A673 (cell line): Measurements from ENCODE around the gene RPE65. TPM values are rescaled to one million over a fixed set of nuclear protein-coding genes. Genes with fewer than 3 reads are reported as not detected.
"Not testable (repeated sequence)": the region's sequence is repeated elsewhere in the genome, so short reads cannot be mapped to it uniquely, and the experiment has no call there.

ENCODE experiments used
- BruUV-seq: library from RNA; stranded (reverse); fragments of 400-500 nt; replicated peaks from 2 replicates; lab custom pipeline; 2021; lab: Mats Ljungman, UMichigan
- CTCF ChIA-PET: fragments of 300-600 bp; sonication (Branson Sonifier 250); formaldehyde crosslinking; loops from one replicate; lab custom pipeline; 2022; ENCODE audit warnings: antibody characterized with exemption; lab: Charles Lee
- POLR2A ChIA-PET: fragments of 300-600 bp; sonication (Branson Sonifier 250); formaldehyde crosslinking; loops from one replicate; lab custom pipeline; 2022; ENCODE audit warnings: antibody characterized with exemption; ENCODE audit not compliant: low non-redundant PET; lab: Charles Lee
- DNase-seq: peaks from one replicate; pipeline ENCODE4 v3.0.0-alpha.2; 2015; ENCODE audit warnings: low spot score
- H3K27ac ChIP-seq: fragments of 200-600 bp; sonication (generic); 2 replicates; pipeline ENCODE4 v1.5.1; 2016; ENCODE audit warnings: mixed run types, low read depth, mild to moderate bottlenecking, mixed read lengths, antibody characterized with exemption, low read length; ENCODE audit not compliant: poor library complexity, severe bottlenecking
- H3K27me3 ChIP-seq: fragments of 200-600 bp; sonication (generic); replicated peaks from 2 replicates; pipeline ENCODE4 v1.6.1; 2017; ENCODE audit warnings: mixed run types, low read depth, mild to moderate bottlenecking, mixed read lengths, antibody characterized with exemption, low read length; ENCODE audit not compliant: insufficient read depth, poor library complexity
- H3K36me3 ChIP-seq: fragments of 200-600 bp; sonication (generic); 2 replicates; pipeline ENCODE4 v1.6.1; 2016; ENCODE audit warnings: mixed run types, mild to moderate bottlenecking, mixed read lengths, antibody characterized with exemption, low read length; ENCODE audit not compliant: insufficient read depth, poor library complexity, severe bottlenecking
- H3K4me1 ChIP-seq: fragments of 200-600 bp; sonication (generic); 2 replicates; pipeline ENCODE4 v1.6.1; 2017; ENCODE audit warnings: mixed run types, mild to moderate bottlenecking, mixed read lengths, antibody characterized with exemption, low read length; ENCODE audit not compliant: insufficient read depth, poor library complexity, severe bottlenecking
- H3K4me3 ChIP-seq: fragments of 200-600 bp; sonication (generic); 2 replicates; pipeline ENCODE4 v1.5.1; 2016; ENCODE audit warnings: low read depth, mixed run types, mild to moderate bottlenecking, mixed read lengths, low read length; ENCODE audit not compliant: poor library complexity, severe bottlenecking
- H3K9me3 ChIP-seq: fragments of 200-600 bp; sonication (generic); 2 replicates; pipeline ENCODE4 v1.6.1; 2016; ENCODE audit warnings: mixed run types, low read depth, mild to moderate bottlenecking, mixed read lengths, antibody characterized with exemption, low read length; ENCODE audit not compliant: poor library complexity, severe bottlenecking
- EZH2 ChIP-seq: fragments of 200-600 bp; sonication (generic); IDR thresholded peaks from 2 replicates; pipeline ENCODE4 v1.6.1; 2017; ENCODE audit warnings: borderline replicate concordance, low read depth, mild to moderate bottlenecking, mixed read lengths, antibody characterized with exemption, low read length; ENCODE audit not compliant: poor library complexity, severe bottlenecking
- intact Hi-C: fragments of 100-400 bp; cut with micrococcal nuclease; formaldehyde crosslinking; loops from one replicate; pipeline ENCODE4 v1.10.0; 2022; ENCODE audit not compliant: unreplicated experiment
- total RNA-seq: library from RNA; stranded (reverse); gene quantifications from 2 replicates; pipeline ENCODE4 v1.2.3, GENCODE V29; 2021
- TF ChIP-seq, protein P1 (sequence below): fragments of 300-800, 200-600 bp; sonication (generic); conservative IDR thresholded peaks from 2 replicates; pipeline ENCODE4 v1.5.1; 2017; ENCODE audit warnings: low read depth, mild to moderate bottlenecking, antibody characterized with exemption, low read length, moderate library complexity, mixed read lengths

The RPE65 gene
- total RNA-seq, 1 experiment from 2014 or later: not detected

DNA sequence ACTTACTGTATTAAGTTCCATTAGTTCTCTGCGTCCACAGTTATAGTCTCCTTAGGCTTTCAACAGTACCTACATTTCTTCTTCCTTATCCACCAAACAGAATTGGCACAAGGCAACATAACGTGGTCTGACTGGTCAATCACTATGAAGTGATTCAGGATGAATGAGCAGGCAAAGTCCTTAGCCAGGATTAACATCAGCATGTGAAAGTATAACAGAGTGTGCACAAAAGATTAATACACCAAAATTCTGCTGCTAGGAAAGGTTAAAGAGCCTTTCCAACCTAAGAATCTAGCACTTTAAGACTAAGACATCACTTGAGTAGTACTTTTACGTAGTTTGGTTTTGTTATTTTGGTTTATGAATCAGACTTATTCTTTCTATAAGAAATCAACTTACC, 31.3 kb upstream of the RPE65 start:
- Histone ChIP-seq H3K4me1 (no peaks in the 10 kb centered on the region), H3K4me3 (no peak overlapping the region), H3K9me3 (no peaks in the 10 kb centered on the region), H3K27ac (no peak overlapping the region), H3K27me3 (no peaks in the 10 kb centered on the region), H3K36me3 (peaks cover 95% of the 10 kb centered on the region)
- intact Hi-C loops: no loop called here
- TF ChIP-seq EZH2: no peak
- TF ChIP-seq, protein P1, sequence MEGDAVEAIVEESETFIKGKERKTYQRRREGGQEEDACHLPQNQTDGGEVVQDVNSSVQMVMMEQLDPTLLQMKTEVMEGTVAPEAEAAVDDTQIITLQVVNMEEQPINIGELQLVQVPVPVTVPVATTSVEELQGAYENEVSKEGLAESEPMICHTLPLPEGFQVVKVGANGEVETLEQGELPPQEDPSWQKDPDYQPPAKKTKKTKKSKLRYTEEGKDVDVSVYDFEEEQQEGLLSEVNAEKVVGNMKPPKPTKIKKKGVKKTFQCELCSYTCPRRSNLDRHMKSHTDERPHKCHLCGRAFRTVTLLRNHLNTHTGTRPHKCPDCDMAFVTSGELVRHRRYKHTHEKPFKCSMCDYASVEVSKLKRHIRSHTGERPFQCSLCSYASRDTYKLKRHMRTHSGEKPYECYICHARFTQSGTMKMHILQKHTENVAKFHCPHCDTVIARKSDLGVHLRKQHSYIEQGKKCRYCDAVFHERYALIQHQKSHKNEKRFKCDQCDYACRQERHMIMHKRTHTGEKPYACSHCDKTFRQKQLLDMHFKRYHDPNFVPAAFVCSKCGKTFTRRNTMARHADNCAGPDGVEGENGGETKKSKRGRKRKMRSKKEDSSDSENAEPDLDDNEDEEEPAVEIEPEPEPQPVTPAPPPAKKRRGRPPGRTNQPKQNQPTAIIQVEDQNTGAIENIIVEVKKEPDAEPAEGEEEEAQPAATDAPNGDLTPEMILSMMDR: no peak
- CTCF ChIA-PET: no interaction called here
- DNase-seq: no peak
- POLR2A ChIA-PET: no interaction called here
- no TSS peak for BruUV-seq

DNA sequence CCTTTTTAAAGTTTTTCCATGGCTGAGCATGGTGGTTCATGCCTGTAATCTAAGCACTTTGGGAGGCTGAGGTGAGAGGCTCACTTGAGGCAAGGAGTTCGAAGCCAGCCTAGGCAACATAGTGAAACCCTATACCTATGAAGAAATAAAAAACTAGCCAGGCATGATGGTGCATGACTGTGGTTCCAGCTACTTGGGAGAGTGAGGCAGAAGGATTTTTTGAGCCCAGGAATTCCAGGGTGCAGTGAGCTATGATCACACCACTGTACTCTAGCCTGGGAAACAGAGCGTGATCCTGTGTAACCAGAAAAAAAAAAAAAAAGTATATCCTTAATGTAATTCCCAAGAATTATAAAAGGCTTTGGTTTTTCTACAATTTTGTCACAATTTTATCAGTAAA, 29.7 kb upstream of the RPE65 start:
- no peaks in the 10 kb centered on the region for H3K27me3 ChIP-seq
- intact Hi-C loops: no loop called here
- CTCF ChIA-PET: no interaction called here

DNA sequence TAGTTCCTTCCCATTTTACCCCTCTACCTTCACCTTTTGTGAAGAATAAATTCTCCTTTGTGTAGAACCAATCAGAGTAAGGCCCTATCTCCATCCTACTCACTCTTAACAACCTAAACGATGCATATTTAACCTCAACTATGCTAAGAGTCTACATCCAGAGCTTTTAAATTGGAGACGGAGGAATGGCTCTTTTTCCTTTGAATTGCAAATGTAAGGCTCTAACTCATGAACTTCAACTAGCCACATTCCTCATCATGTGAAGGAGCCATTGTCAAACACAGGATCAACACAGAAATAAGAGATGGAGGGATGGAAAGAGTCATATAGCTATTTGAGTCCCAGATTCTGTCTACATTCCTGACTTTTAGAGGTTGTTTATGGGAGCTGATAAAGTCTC, 28.9 kb upstream of the RPE65 start:
- Histone ChIP-seq H3K4me1 (no peaks in the 10 kb centered on the region), H3K27me3 (no peaks in the 10 kb centered on the region), H3K27ac (no peak overlapping the region), H3K4me3 (no peak overlapping the region), H3K9me3 (no peaks in the 10 kb centered on the region), H3K36me3 (peaks cover 81% of the 10 kb centered on the region)
- POLR2A ChIA-PET: no interaction called here
- BruUV-seq: no TSS peak
- no peak for DNase-seq
- TF ChIP-seq, protein P1: no peak
- TF ChIP-seq EZH2: no peak
- intact Hi-C loops: no loop called here
- CTCF ChIA-PET: no interaction called here

More for the DNA sequence above, 29.7 kb upstream of the RPE65 start:
- Histone ChIP-seq H3K4me1 (no peaks in the 10 kb centered on the region), H3K9me3 (no peaks in the 10 kb centered on the region), H3K4me3 (no peak overlapping the region), H3K27ac (no peak overlapping the region), H3K36me3 (peaks cover 89% of the 10 kb centered on the region)
- no TSS peak for BruUV-seq
- POLR2A ChIA-PET: interaction anchor here (0.7 kb wide), 1 partner anchor 35 kb away, joined by 5 read pairs; no protein-coding TSS in a partner anchor
- no peak for TF ChIP-seq EZH2
- TF ChIP-seq, protein P1: no peak
- DNase-seq: no peak

DNA sequence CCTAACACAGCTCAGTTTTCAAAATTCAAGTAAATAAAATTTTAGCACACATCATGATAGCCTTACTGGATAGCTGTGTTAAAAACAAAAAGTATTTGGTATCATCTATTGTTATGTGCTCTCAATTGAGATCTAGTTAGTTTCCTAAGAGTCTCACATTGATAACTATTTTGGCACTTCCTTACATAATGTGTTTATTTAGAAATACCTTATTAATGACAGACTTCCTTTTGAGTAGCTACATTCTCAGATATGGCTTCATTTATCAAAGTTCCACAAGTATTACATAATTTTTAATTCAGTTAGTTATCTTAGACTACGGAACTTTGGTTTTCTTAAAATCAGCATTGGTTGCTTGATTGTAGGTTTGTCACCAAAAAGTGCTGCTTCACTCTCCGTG, 26.9 kb upstream of the RPE65 start:
- POLR2A ChIA-PET: interaction anchor here (0.6 kb wide), 1 partner anchor 20 kb away, joined by 6 read pairs; the partner anchor contains the start of gene DEPDC1
- H3K27ac ChIP-seq, DNase-seq, H3K4me3 ChIP-seq, H3K4me1 ChIP-seq, BruUV-seq, H3K9me3 ChIP-seq, H3K27me3 ChIP-seq, CTCF ChIA-PET, intact Hi-C loops: not testable (repeated sequence)
- H3K36me3 ChIP-seq: peaks cover 61% of the 10 kb centered on the region
